GM19455 (cell line): ENCODE results near the gene KRTAP10-5.
"Not testable (repeated sequence)": the region's sequence is repeated elsewhere in the genome, so short reads cannot be mapped to it uniquely, and the experiment has no call there.

Experiments used
- ATAC-seq: cut with Tn5 transposase; IDR thresholded peaks from one replicate; pipeline ENCODE4 v1.9.1; 2021; ENCODE audit not compliant: unreplicated experiment

Gene KRTAP10-5

GRCh38 chr21:44550285-44550684 lies 30.1 kb downstream of the KRTAP10-5 start:
- not testable (repeated sequence) for ATAC-seq

GRCh38 chr21:44549525-44550211 lies 30.7 kb downstream of the KRTAP10-5 start:
- ATAC-seq: no peak

- no peak for ATAC-seq
Measured at GRCh38 chr21:44548922-44549321, 31.5 kb downstream of the KRTAP10-5 start.

- ATAC-seq: no peak
Measured at GRCh38 chr21:44548381-44548780, 32.0 kb downstream of the KRTAP10-5 start.

GRCh38 chr21:44547656-44548331 lies 32.6 kb downstream of the KRTAP10-5 start:
- no peak for ATAC-seq

- ATAC-seq: no peak
Measured at GRCh38 chr21:44544566-44544965, 35.8 kb downstream of the KRTAP10-5 start.

- no peak for ATAC-seq
Measured at GRCh38 chr21:44542716-44543115, 37.7 kb downstream of the KRTAP10-5 start.

GRCh38 chr21:44540741-44541288 lies 39.6 kb downstream of the KRTAP10-5 start:
- ATAC-seq: no peak

- no peak for ATAC-seq
Measured at GRCh38 chr21:44539991-44540666, 40.3 kb downstream of the KRTAP10-5 start, which contains the start of gene KRTAP10-1. KRTAP10-1 (minus strand) TSS chr21:44540195; CDS start chr21:44540150, 45 bp downstream.

GRCh38 chr21:44539046-44539445 lies 41.4 kb downstream of the KRTAP10-5 start:
- ATAC-seq: no peak

GRCh38 chr21:44537930-44538911 lies 42.2 kb downstream of the KRTAP10-5 start:
- no peak for ATAC-seq

GRCh38 chr21:44535963-44536362 lies 44.4 kb downstream of the KRTAP10-5 start:
- no peak for ATAC-seq

GRCh38 chr21:44534688-44535087 lies 45.7 kb downstream of the KRTAP10-5 start:
- ATAC-seq: no peak

- ATAC-seq: no peak
Measured at GRCh38 chr21:44533891-44534627, 46.3 kb downstream of the KRTAP10-5 start.

GRCh38 chr21:44533121-44533890 lies 47.1 kb downstream of the KRTAP10-5 start:
- no peak for ATAC-seq

GRCh38 chr21:44532712-44533111 lies 47.7 kb downstream of the KRTAP10-5 start:
- ATAC-seq: no peak

- no peak for ATAC-seq
Measured at GRCh38 chr21:44531606-44532564, 48.5 kb downstream of the KRTAP10-5 start.
